ENCODE results near the gene CCDC24. TPM values are rescaled to one million over a fixed set of nuclear protein-coding genes. Genes with fewer than 3 reads are reported as not detected.

CCDC24 gene
- total and polyA plus RNA-seq, 9 of the 15 experiments (the other 6 are each of a cell fraction or from before 2014, with no cell fraction given), result 0.31 to 4.5 (median 1.5) TPM

- TF ChIP-seq E4F1 (CRISPR knock-in tag; IDR thresholded peaks at IDR 0.05; ENCODE audit: borderline replicate concordance) (no peak), MXD1 (CRISPR knock-in tag; IDR thresholded peaks at IDR 0.05; ENCODE audit: borderline replicate concordance, poor library complexity, severe bottlenecking) (no peak), ZNF639 (CRISPR knock-in tag; conservative IDR thresholded peaks at IDR 0.05 in 1 of 2, IDR thresholded peaks at IDR 0.05 in 1 of 2) (no peak), ZNF696 (CRISPR knock-in tag; conservative IDR thresholded peaks at IDR 0.05) (no peak), CTBP1 (IDR thresholded peaks at IDR 0.05; ENCODE audit: borderline replicate concordance) (no peak), E2F4 (CRISPR knock-in tag; IDR thresholded peaks at IDR 0.05; ENCODE audit: low read depth) (no peak), CAMTA2 (CRISPR knock-in tag; conservative IDR thresholded peaks at IDR 0.05) (no peak), ZNF512 (tag; IDR thresholded peaks at IDR 0.05) (no peak), ARHGAP35 (IDR thresholded peaks at IDR 0.05; ENCODE audit: partially characterized antibody) (peak; percentile 40), ZKSCAN1 (IDR thresholded peaks at IDR 0.05; ENCODE audit: low read depth, low read length) (no peak), PURB (CRISPR knock-in tag; IDR thresholded peaks at IDR 0.05; ENCODE audit: low read depth) (no peak), ZNF766 (CRISPR knock-in tag; conservative IDR thresholded peaks at IDR 0.05) (no peak), POLR2A (conservative IDR thresholded peaks at IDR 0.05) (no peak), SREBF1 (IDR thresholded peaks at IDR 0.05; ENCODE audit: borderline replicate concordance, low read depth, low read length) (no peak), IRF9 (tag; IDR thresholded peaks at IDR 0.05) (no peak), ZNF717 (CRISPR knock-in tag; IDR thresholded peaks at IDR 0.05) (no peak), ZNF197 (CRISPR knock-in tag; IDR thresholded peaks at IDR 0.05; ENCODE audit: low read depth) (no peak), EZH2 (IDR thresholded peaks at IDR 0.05; ENCODE audit: borderline replicate concordance, low read depth, low read length) (no peak)
Measured at GRCh38 chr1:44029260-44029910, 38.0 kb downstream of the CCDC24 start (continued).
